GM06990 (cell line): ENCODE results near the gene RPL36AL.
"Not testable (repeated sequence)": the region's sequence is repeated elsewhere in the genome, so short reads cannot be mapped to it uniquely, and the experiment has no call there.

ENCODE experiments used
- DNase-seq: peaks from one replicate; pipeline ENCODE4 v3.0.0-alpha.2; 2011; ENCODE audit not compliant: insufficient read length; ENCODE audit errors: extremely low read depth
- H3K27me3 ChIP-seq: replicated peaks from 2 replicates; pipeline ENCODE4 v1.6.0; 2011; ENCODE audit warnings: low read length; ENCODE audit not compliant: control insufficient read depth, insufficient read depth
- H3K36me3 ChIP-seq: 2 replicates; pipeline ENCODE4 v1.5.1; 2011; ENCODE audit warnings: low read length; ENCODE audit not compliant: control insufficient read depth, insufficient read depth
- H3K4me3 ChIP-seq: replicated peaks from 2 replicates; pipeline ENCODE4 v1.5.1; 2011; ENCODE audit warnings: low read depth, mild to moderate bottlenecking, control low read depth, low read length
- TF ChIP-seq, protein P1 (sequence below): IDR thresholded peaks from 2 replicates; pipeline ENCODE4 v1.5.1; 2011; ENCODE audit warnings: low read length, control low read depth, mild to moderate bottlenecking, inconsistent platforms; ENCODE audit not compliant: insufficient read depth, poor library complexity, severe bottlenecking

Gene RPL36AL

DNA sequence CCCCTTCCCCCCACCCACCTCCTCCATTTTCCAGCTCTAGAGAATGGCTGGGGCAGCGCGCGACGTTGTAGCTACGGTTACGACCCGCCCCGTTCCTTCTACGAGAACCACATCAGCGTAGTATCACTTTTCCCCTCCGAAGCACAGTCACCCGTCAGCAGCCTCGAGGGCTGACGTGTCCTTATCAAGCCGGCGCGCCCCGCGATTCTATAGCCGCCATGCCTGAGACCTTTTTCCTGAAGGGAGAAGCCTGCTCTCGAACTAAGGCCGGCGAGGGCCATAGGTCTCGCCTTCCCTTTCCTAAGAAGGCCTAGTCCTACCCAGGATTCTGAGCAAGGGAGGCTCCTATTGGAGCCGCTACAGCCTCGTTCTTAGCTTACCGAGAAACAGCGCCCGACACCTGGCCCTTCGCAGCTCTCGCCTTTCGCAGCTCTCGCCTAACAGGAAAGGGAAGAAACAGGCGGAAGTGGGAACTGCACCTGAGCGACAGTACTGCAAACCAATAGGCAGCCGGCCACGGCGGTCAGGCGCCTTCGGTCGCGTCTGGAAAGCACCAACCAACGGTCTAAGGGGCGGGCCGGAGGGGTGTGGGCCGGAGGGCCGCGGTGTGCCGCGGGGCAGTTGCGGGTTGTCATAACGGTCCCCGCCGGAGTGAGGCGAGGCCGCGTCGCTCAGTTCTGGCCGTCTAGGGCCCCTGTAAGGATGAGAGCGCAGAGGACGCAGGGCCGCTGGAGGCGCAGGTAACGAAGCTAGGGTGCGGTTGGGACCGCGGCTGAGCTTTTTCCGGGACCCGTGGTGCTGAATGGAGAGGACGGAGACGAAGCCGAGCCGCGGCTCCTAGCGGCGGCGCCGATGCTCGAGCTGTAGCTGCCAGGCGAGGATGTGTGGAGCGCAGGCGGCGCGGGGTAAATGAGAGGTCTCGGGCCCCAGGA, at the start of gene RPL36AL, which contains the start of gene MGAT2:
Gene RPL36AL, minus strand, starts transcription at position 445 of the 932 bp plus-strand sequence. CDS start 1,522 bp downstream, outside the sequence.
Gene MGAT2, plus strand, starts transcription at position 618 of the 932 bp plus-strand sequence. CDS start 470 bp downstream, outside the sequence.
- TF ChIP-seq, protein P1, sequence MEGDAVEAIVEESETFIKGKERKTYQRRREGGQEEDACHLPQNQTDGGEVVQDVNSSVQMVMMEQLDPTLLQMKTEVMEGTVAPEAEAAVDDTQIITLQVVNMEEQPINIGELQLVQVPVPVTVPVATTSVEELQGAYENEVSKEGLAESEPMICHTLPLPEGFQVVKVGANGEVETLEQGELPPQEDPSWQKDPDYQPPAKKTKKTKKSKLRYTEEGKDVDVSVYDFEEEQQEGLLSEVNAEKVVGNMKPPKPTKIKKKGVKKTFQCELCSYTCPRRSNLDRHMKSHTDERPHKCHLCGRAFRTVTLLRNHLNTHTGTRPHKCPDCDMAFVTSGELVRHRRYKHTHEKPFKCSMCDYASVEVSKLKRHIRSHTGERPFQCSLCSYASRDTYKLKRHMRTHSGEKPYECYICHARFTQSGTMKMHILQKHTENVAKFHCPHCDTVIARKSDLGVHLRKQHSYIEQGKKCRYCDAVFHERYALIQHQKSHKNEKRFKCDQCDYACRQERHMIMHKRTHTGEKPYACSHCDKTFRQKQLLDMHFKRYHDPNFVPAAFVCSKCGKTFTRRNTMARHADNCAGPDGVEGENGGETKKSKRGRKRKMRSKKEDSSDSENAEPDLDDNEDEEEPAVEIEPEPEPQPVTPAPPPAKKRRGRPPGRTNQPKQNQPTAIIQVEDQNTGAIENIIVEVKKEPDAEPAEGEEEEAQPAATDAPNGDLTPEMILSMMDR = peak; percentile 26
- Histone ChIP-seq H3K36me3 (peaks cover 3% of the 10 kb centered on the region), H3K4me3 (peak within 1 kb of the TSS; percentile 95), H3K27me3 (no peaks in the 10 kb centered on the region)
- DNase-seq = peak; percentile 98

DNA sequence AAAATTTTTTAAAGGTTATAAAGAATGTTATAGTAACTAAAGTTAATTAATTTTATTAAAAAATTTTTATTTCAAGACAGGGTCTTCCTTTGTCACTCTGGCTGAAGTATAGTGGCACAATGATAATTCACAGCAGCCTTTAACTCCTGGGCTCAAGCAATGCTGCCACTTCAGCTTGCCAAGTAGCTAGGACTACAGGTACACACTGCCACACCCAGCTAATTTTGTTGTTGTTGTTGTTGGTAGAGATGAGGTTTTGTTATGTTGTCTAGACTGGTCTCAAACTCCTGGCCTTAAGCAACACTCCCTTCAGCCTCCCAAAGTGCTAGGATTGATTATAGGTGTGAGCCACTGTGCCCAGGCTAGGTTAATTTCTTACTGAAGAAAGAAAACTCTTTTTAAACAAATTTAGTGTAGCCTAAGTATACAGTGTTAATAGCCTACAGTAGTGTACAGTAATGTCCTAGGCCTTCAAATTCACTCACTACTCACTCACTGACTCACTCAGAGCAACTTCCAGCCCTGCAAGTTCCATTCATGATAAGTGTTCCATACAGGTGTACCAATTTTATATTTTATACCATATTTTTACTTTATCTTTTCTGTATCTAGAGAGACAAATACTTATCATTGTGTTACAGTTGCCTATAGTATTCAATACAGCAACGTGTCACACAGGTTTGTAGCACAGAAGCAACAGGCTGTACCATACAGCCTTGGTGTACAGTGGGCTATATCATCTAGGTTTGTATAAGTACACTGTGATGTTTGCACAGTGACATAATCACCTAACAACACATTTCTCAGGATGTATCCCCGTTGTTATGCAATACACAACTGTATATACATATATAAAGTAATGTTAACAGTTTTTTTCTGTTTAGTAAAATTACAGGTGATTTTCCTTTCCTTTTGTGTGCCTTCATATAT, 39.4 kb upstream of the RPL36AL start:
- no peak for DNase-seq
- TF ChIP-seq, protein P1 = no peak
- H3K27me3 ChIP-seq = no peaks in the 10 kb centered on the region
- H3K4me3 ChIP-seq = no peak overlapping the region
- no peaks in the 10 kb centered on the region for H3K36me3 ChIP-seq

DNA sequence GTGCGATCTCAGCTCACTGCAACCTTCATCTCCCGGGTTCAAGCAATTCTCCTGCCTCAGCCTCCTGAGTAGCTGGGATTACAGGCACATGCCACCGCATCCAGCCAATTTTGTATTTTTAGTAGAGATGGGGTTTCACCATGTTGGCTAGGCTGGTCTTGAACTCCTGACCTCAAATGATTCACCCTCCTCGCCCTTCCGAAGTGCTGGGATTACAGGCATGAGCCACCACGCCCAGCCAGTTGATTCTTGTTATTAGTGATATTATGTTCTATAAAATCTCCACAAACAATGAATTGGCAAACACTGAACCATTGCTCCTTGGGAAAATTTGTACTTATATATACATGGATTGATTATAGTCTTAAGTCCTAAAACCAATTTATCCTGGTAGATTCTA, 37.1 kb upstream of the RPL36AL start:
- H3K36me3 ChIP-seq, H3K27me3 ChIP-seq, DNase-seq, H3K4me3 ChIP-seq: not testable (repeated sequence)

DNA sequence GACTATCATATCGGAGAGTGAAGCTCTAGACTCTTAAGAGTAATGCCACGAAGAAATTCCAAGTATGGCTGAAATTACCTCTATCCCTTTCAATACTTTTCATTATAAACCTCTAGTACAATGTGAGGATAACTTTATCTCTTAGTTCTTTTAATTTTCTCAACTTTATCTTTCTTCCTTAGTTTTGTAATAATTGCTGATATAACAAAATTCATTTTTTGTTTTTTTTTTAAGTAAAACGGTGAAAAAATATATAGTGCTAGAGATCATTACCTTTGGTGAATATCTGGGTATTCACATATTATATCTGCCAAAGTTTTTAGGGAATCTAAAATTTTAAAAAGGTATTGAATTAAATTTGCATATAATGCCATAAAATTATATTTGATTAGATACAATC, 34.1 kb upstream of the RPL36AL start:
- Histone ChIP-seq H3K36me3 (peaks cover 5% of the 10 kb centered on the region), H3K4me3 (no peak overlapping the region), H3K27me3 (no peaks in the 10 kb centered on the region)
- DNase-seq = no peak
- TF ChIP-seq, protein P1 = no peak

DNA sequence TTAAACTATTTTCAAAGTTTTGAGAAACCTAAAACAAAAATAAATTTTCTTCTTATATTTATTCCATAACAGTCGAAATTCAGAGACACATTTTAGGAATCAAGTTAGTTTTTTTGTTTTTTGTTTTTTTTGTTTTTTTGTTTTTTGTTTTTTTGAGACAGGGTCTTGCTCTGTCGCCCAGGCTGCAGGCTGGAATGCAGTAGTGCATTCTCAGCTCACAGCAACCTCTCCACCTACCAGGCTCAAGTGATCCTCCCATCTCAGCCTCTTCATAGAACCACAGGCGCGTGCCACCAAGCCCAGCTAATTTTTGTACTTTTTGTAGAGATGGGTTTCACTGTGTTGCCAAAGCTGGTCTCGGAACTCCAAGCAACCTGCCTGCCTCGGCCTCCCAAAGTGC, 33.1 kb upstream of the RPL36AL start:
- TF ChIP-seq, protein P1 = no peak
- no peak for DNase-seq
- peaks cover 5% of the 10 kb centered on the region for H3K36me3 ChIP-seq
- no peaks in the 10 kb centered on the region for H3K27me3 ChIP-seq
- H3K4me3 ChIP-seq = no peak overlapping the region

DNA sequence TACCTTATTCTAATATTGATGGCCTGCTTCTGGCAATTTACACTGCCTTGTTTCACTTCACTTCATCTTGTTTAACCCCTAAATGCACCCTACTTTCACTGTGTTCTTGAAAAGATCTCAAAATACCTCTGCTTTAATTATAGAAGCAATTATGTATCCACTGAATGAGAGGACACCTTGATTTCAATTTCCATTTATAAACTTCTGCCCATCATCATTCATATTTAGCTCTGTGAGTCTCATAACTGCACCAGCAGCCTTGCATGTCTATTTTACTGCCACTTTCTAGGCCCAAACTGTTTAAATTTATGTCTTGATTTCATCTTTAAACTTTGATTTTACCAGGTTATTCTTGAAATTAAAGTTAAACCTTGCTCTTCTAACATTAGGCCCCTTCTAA, 21.7 kb upstream of the RPL36AL start:
- H3K36me3 ChIP-seq = peaks cover 2% of the 10 kb centered on the region
- TF ChIP-seq, protein P1 = no peak
- no peak for DNase-seq
- H3K27me3 ChIP-seq = no peaks in the 10 kb centered on the region
- no peak overlapping the region for H3K4me3 ChIP-seq
